ENCODE data around the gene PTPN21.

The PTPN21 gene

GRCh38 chr14:88473791-88474190, 81.0 kb downstream of the PTPN21 start:
- Histone ChIP-seq H3K9ac (no peak overlapping the region), H3K36me3 (ENCODE audit: insufficient read depth) (no peaks in the 10 kb centered on the region), H3K4me1 (ENCODE audit: low read depth, poor library complexity, severe bottlenecking) (no peaks in the 10 kb centered on the region), H3K4me2 (no peak overlapping the region), H3K79me2 (ENCODE audit: insufficient read depth, low read depth) (no peaks in the 10 kb centered on the region), H4K20me1 (ENCODE audit: insufficient read depth) (no peaks in the 10 kb centered on the region), H3K4me3 (IDR thresholded peaks at IDR 0.05; ENCODE audit: insufficient read depth, low read depth, low read length) (no peak overlapping the region), H2AFZ (ENCODE audit: low read depth) (no peak overlapping the region), H3K27ac (no peak overlapping the region), H3K27me3 (ENCODE audit: insufficient read depth, low read depth) (no peaks in the 10 kb centered on the region)
- TF ChIP-seq, protein P1, sequence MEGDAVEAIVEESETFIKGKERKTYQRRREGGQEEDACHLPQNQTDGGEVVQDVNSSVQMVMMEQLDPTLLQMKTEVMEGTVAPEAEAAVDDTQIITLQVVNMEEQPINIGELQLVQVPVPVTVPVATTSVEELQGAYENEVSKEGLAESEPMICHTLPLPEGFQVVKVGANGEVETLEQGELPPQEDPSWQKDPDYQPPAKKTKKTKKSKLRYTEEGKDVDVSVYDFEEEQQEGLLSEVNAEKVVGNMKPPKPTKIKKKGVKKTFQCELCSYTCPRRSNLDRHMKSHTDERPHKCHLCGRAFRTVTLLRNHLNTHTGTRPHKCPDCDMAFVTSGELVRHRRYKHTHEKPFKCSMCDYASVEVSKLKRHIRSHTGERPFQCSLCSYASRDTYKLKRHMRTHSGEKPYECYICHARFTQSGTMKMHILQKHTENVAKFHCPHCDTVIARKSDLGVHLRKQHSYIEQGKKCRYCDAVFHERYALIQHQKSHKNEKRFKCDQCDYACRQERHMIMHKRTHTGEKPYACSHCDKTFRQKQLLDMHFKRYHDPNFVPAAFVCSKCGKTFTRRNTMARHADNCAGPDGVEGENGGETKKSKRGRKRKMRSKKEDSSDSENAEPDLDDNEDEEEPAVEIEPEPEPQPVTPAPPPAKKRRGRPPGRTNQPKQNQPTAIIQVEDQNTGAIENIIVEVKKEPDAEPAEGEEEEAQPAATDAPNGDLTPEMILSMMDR (conservative IDR thresholded peaks at IDR 0.05; ENCODE audit: low read depth, low read length) = no peak

DNA sequence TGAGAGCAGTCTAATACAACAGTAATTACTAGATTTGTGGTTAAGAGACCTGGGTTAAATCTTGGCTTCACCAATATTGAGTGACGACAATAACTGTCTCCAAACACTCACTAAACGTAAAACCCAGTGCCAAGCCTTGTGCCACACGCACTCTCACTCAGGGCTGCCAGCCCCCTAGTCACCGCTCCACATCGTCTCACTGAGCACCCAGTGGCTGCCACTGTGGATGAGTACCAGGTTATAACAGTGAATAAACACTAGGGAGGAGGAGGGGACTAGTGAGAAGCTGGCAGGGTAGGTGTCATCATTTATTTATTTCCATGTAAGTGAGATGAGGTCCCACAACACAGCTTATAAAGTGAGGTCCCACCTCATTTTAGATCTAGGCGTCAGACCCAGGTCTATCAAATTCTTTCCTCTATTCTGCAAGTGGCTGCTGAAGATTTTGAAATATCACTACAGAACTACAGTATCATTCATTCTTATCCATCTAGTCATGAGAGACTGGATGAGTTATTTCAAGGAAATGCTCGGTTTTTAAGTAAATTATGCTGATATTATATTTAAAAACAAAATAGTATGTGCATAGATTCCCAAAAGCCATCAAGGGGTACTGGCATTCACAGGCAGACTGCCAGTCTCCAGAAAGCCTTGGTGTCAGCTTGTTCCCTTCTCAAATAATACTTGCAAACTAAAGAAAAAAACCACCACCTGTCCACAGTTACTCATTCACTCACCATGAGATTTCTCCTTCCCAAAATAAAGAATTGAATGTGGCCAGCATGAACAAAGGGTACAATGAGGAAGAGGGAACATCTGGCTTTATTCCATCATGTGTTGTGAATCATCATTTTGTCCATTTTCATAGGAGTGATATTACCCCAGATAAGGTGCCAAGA, 84.0 kb downstream of the PTPN21 start:
- H2AFZ ChIP-seq (ENCODE audit: low read depth) = no peak overlapping the region
- H3K4me1 ChIP-seq (ENCODE audit: low read depth, poor library complexity, severe bottlenecking) = no peaks in the 10 kb centered on the region
- no peak overlapping the region for H3K4me3 ChIP-seq (IDR thresholded peaks at IDR 0.05; ENCODE audit: insufficient read depth, low read depth, low read length)
- H3K36me3 ChIP-seq (ENCODE audit: insufficient read depth) = no peaks in the 10 kb centered on the region
- no peaks in the 10 kb centered on the region for H3K27me3 ChIP-seq (ENCODE audit: insufficient read depth, low read depth)
- H3K79me2 ChIP-seq (ENCODE audit: insufficient read depth, low read depth) = no peaks in the 10 kb centered on the region
- TF ChIP-seq, protein P1 (conservative IDR thresholded peaks at IDR 0.05; ENCODE audit: low read depth, low read length) = no peak
- no peak overlapping the region for H3K4me2 ChIP-seq
- no peaks in the 10 kb centered on the region for H4K20me1 ChIP-seq (ENCODE audit: insufficient read depth)
- no peak overlapping the region for H3K9ac ChIP-seq
- H3K27ac ChIP-seq = no peak overlapping the region

DNA sequence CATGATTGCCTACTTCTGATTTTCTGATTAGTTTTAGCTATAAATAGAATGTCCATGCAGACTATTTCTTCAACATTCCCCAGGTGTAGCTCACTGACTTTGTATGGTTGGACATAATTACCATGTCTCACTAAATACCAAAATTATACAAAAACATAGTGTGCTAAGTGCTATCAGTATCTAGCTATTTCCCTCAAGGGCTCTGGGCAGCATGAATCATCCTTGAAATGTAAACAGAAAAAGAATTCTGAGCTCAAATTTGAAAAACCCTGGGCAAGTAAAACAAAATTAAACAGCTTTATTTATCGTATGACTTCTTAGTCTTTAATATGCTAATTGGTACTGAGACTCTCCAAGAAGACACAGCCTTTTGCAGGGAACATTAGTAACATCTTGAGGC, 86.4 kb downstream of the PTPN21 start:
- no peaks in the 10 kb centered on the region for H3K36me3 ChIP-seq (ENCODE audit: insufficient read depth)
- H3K79me2 ChIP-seq (ENCODE audit: insufficient read depth, low read depth) = no peaks in the 10 kb centered on the region
- H3K27me3 ChIP-seq (ENCODE audit: insufficient read depth, low read depth) = no peaks in the 10 kb centered on the region
- H3K4me3 ChIP-seq (IDR thresholded peaks at IDR 0.05; ENCODE audit: insufficient read depth, low read depth, low read length) = no peak overlapping the region
- no peak overlapping the region for H3K9ac ChIP-seq
- H4K20me1 ChIP-seq (ENCODE audit: insufficient read depth) = no peaks in the 10 kb centered on the region
- no peak overlapping the region for H2AFZ ChIP-seq (ENCODE audit: low read depth)
- H3K27ac ChIP-seq = no peak overlapping the region
- no peak overlapping the region for H3K4me2 ChIP-seq
- no peaks in the 10 kb centered on the region for H3K4me1 ChIP-seq (ENCODE audit: low read depth, poor library complexity, severe bottlenecking)
- TF ChIP-seq, protein P1 (conservative IDR thresholded peaks at IDR 0.05; ENCODE audit: low read depth, low read length) = no peak

- H2AFZ ChIP-seq (ENCODE audit: low read depth) = no peak overlapping the region
- TF ChIP-seq, protein P1 (conservative IDR thresholded peaks at IDR 0.05; ENCODE audit: low read depth, low read length) = peak; percentile 34
- H3K79me2 ChIP-seq (ENCODE audit: insufficient read depth, low read depth) = no peaks in the 10 kb centered on the region
- no peaks in the 10 kb centered on the region for H4K20me1 ChIP-seq (ENCODE audit: insufficient read depth)
- no peaks in the 10 kb centered on the region for H3K36me3 ChIP-seq (ENCODE audit: insufficient read depth)
- no peaks in the 10 kb centered on the region for H3K27me3 ChIP-seq (ENCODE audit: insufficient read depth, low read depth)
- H3K27ac ChIP-seq = no peak overlapping the region
- H3K4me3 ChIP-seq (IDR thresholded peaks at IDR 0.05; ENCODE audit: insufficient read depth, low read depth, low read length) = no peak overlapping the region
- H3K9ac ChIP-seq = no peak overlapping the region
- no peaks in the 10 kb centered on the region for H3K4me1 ChIP-seq (ENCODE audit: low read depth, poor library complexity, severe bottlenecking)
- H3K4me2 ChIP-seq = no peak overlapping the region
Observed at GRCh38 chr14:88463318-88463717, 91.5 kb downstream of the PTPN21 start.
